Neural progenitor cell (in vitro differentiated cells): ENCODE data around the gene INPP4A. TPM values are rescaled to one million over a fixed set of nuclear protein-coding genes. Genes with fewer than 3 reads are reported as not detected.

Experiments used
- DNase-seq: peaks from one replicate; pipeline ENCODE4 v3.0.0-alpha.2; 2016; ENCODE audit warnings: low spot score
- H2AFZ ChIP-seq: fragments of 200-600 bp; sonication (generic); replicated peaks from 2 replicates; pipeline ENCODE4 v1.6.1; 2016; ENCODE audit warnings: antibody characterized with exemption
- H3F3A ChIP-seq: fragments of 200-600 bp; sonication (generic); 2 replicates; pipeline ENCODE4 v1.6.1; 2016; ENCODE audit warnings: antibody characterized with exemption, low read depth
- H3K27ac ChIP-seq: fragments of 200-600 bp; sonication (generic); 2 replicates; pipeline ENCODE4 v1.5.1; 2016; ENCODE audit warnings: mild to moderate bottlenecking
- H3K27me3 ChIP-seq: fragments of 200-600 bp; sonication (generic); 2 replicates; pipeline ENCODE4 v1.6.1; 2016; ENCODE audit warnings: mild to moderate bottlenecking, moderate library complexity
- H3K36me3 ChIP-seq: fragments of 200-600 bp; sonication (generic); 2 replicates; pipeline ENCODE4 v1.5.1; 2016
- H3K4me1 ChIP-seq: fragments of 200-600 bp; sonication (generic); 2 replicates; pipeline ENCODE4 v1.6.1; 2016; ENCODE audit warnings: mixed run types
- H3K4me2 ChIP-seq: fragments of 200-600 bp; sonication (generic); 2 replicates; pipeline ENCODE4 v1.6.1; 2016
- H3K4me3 ChIP-seq: fragments of 200-600 bp; sonication (generic); 2 replicates; pipeline ENCODE4 v1.5.1; 2016
- H3K79me2 ChIP-seq: fragments of 200-600 bp; sonication (generic); 2 replicates; pipeline ENCODE4 v1.6.1; 2016; ENCODE audit warnings: low read depth
- H3K9ac ChIP-seq: fragments of 200-600 bp; sonication (generic); 2 replicates; pipeline ENCODE4 v1.6.1; 2016
- H3K9me3 ChIP-seq: fragments of 200-600 bp; sonication (generic); 2 replicates; pipeline ENCODE4 v1.5.1; 2016; ENCODE audit warnings: low read depth
- H4K20me1 ChIP-seq: fragments of 200-600 bp; sonication (generic); 2 replicates; pipeline ENCODE4 v1.6.1; 2016; ENCODE audit warnings: low read depth
- H3K27ac Mint-ChIP-seq: 3 replicates; pipeline ENCODE4 v1.8.0; 2021; ENCODE audit warnings: mixed read lengths
- H3K27me3 Mint-ChIP-seq: 2 replicates; pipeline ENCODE4 v1.8.0; 2022; ENCODE audit warnings: low read depth, mild to moderate bottlenecking, inconsistent platforms, moderate library complexity, mixed read lengths; ENCODE audit not compliant: insufficient read depth
- H3K36me3 Mint-ChIP-seq: 3 replicates; pipeline ENCODE4 v1.8.0; 2021; ENCODE audit warnings: mixed read lengths
- H3K4me1 Mint-ChIP-seq: 3 replicates; pipeline ENCODE4 v1.8.0; 2021; ENCODE audit warnings: mixed read lengths
- H3K4me3 Mint-ChIP-seq: 3 replicates; pipeline ENCODE4 v1.8.0; 2021; ENCODE audit warnings: mild to moderate bottlenecking, moderate library complexity, mixed read lengths
- H3K9me3 Mint-ChIP-seq: 3 replicates; pipeline ENCODE4 v1.8.0; 2020; ENCODE audit warnings: mixed read lengths
- EZH2 ChIP-seq: fragments of 200-600 bp; sonication (generic); IDR thresholded peaks from 2 replicates; pipeline ENCODE4 v1.6.1; 2017; ENCODE audit warnings: antibody characterized with exemption, mild to moderate bottlenecking, moderate library complexity
- EZH2phosphoT487 ChIP-seq: fragments of 200-600 bp; sonication (generic); IDR thresholded peaks from 2 replicates; pipeline ENCODE4 v1.6.1; 2017; ENCODE audit warnings: antibody characterized with exemption
- total RNA-seq: library from RNA; depleted of rRNA; stranded (reverse); fragments of >200 nt; gene quantifications from 2 replicates; pipeline ENCODE4 v1.2.3, GENCODE V29; 2015; ENCODE audit warnings: low replicate concordance
- TF ChIP-seq, protein P1 (sequence below): fragments of 200-600 bp; sonication (generic); IDR thresholded peaks from 2 replicates; pipeline ENCODE4 v1.5.1; 2017; ENCODE audit warnings: antibody characterized with exemption, mild to moderate bottlenecking

The INPP4A gene
- total RNA-seq, 1 donor from 2014 or later = 35.1 TPM

DNA sequence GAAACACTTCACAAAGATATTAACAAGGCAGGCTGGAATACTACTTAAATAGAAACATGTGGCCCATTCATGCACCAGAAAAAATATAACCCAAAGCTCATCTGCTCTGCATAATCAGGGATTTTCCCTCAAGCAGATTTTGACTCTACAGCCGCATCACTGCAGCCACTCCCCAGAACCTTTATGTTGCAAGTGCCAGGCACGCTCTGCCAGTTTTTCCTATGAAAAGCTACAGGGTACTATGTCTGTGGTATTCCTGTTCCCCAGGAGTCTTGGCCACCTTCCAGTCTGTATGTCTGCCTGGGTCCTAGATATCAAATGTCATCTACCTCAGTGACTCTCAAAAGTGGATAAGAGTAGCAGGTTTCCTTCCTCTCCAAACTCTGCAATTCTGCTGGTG, 159.9 kb downstream of the INPP4A start:
- no peak overlapping the region for H3K4me2 ChIP-seq
- H4K20me1 ChIP-seq = peaks cover 35% of the 10 kb centered on the region
- peaks cover 53% of the 10 kb centered on the region for H3K79me2 ChIP-seq
- no peaks in the 10 kb centered on the region for H3K9me3 ChIP-seq
- Mint-ChIP-seq H3K9me3 (no peaks in the 10 kb centered on the region), H3K4me3 (no peak overlapping the region), H3K4me1 (peaks cover 13% of the 10 kb centered on the region), H3K27ac (no peak overlapping the region), H3K36me3 (peaks cover 4% of the 10 kb centered on the region), H3K27me3 (no peaks in the 10 kb centered on the region)
- H3F3A ChIP-seq = peaks cover 6% of the 10 kb centered on the region
- H2AFZ ChIP-seq = no peak overlapping the region
- no peaks in the 10 kb centered on the region for H3K36me3 ChIP-seq
- no peak for DNase-seq
- peaks cover 8% of the 10 kb centered on the region for H3K4me1 ChIP-seq
- no peak overlapping the region for H3K9ac ChIP-seq
- H3K4me3 ChIP-seq = no peak overlapping the region
- no peak overlapping the region for H3K27ac ChIP-seq
- no peak for TF ChIP-seq EZH2phosphoT487
- H3K27me3 ChIP-seq = no peaks in the 10 kb centered on the region

DNA sequence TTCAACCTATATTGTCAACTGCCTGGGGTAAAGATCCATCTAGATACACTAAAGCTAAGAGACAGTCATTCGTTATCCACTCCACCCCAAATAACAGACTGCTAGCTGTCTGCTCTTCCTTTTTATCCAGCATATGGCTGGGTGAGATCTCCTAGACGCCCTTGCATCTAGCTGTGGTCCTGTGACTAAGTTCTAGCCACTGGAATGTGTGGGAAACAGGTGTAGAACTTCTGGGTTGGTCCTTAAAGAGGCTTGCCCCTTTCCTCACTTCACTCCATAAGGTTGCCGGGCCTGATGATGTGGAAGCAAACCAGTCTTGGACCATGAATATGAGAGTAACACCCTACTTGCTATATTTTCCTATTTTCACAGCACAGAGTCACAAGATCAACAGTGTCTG, 160.4 kb downstream of the INPP4A start:
- H3F3A ChIP-seq = peaks cover 6% of the 10 kb centered on the region
- no peak for DNase-seq
- peaks cover 12% of the 10 kb centered on the region for H3K4me1 ChIP-seq
- TF ChIP-seq, protein P1, sequence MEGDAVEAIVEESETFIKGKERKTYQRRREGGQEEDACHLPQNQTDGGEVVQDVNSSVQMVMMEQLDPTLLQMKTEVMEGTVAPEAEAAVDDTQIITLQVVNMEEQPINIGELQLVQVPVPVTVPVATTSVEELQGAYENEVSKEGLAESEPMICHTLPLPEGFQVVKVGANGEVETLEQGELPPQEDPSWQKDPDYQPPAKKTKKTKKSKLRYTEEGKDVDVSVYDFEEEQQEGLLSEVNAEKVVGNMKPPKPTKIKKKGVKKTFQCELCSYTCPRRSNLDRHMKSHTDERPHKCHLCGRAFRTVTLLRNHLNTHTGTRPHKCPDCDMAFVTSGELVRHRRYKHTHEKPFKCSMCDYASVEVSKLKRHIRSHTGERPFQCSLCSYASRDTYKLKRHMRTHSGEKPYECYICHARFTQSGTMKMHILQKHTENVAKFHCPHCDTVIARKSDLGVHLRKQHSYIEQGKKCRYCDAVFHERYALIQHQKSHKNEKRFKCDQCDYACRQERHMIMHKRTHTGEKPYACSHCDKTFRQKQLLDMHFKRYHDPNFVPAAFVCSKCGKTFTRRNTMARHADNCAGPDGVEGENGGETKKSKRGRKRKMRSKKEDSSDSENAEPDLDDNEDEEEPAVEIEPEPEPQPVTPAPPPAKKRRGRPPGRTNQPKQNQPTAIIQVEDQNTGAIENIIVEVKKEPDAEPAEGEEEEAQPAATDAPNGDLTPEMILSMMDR = no peak
- TF ChIP-seq EZH2phosphoT487 (no peak), EZH2 (no peak)
- H3K36me3 ChIP-seq = no peaks in the 10 kb centered on the region
- Mint-ChIP-seq H3K27me3 (no peaks in the 10 kb centered on the region), H3K36me3 (peaks cover 4% of the 10 kb centered on the region), H3K4me1 (peaks cover 19% of the 10 kb centered on the region), H3K9me3 (no peaks in the 10 kb centered on the region), H3K4me3 (no peak overlapping the region), H3K27ac (no peak overlapping the region)
- H2AFZ ChIP-seq = no peak overlapping the region
- no peaks in the 10 kb centered on the region for H3K27me3 ChIP-seq
- H3K79me2 ChIP-seq = peaks cover 58% of the 10 kb centered on the region
- no peak overlapping the region for H3K27ac ChIP-seq
- H3K9ac ChIP-seq = no peak overlapping the region
- H3K9me3 ChIP-seq = no peaks in the 10 kb centered on the region
- no peak overlapping the region for H3K4me3 ChIP-seq
- H3K4me2 ChIP-seq = no peak overlapping the region
- peaks cover 35% of the 10 kb centered on the region for H4K20me1 ChIP-seq

DNA sequence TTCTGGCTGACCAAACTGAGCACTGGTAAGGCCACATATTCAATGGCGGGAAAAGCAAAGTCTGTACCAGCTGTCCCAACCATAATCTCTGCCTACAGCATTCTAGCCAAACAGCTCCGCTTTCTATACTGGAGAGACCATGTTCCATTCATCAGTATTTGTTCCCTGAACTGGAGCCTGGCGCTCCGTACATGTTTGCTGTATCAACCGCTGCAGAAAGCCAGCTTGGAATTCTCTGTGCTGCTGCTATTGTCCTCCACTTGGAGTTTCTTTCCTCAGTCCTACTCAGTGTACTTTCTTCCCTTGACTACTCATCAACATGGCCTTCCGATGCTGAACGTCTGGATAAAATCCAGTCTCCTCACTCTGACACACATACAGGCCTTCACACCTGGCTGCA, 161.8 kb downstream of the INPP4A start:
- H3K4me3 Mint-ChIP-seq = peak overlapping the region; percentile 61
- H3K36me3 ChIP-seq = peaks cover 4% of the 10 kb centered on the region
- peaks cover 12% of the 10 kb centered on the region for H3K4me1 ChIP-seq
- no peaks in the 10 kb centered on the region for H3K9me3 Mint-ChIP-seq
- no peak overlapping the region for H3K4me2 ChIP-seq
- H2AFZ ChIP-seq = no peak overlapping the region
- H3K9ac ChIP-seq = no peak overlapping the region
- peaks cover 6% of the 10 kb centered on the region for H3F3A ChIP-seq
- no peak for TF ChIP-seq EZH2
- TF ChIP-seq, protein P1 = no peak
- TF ChIP-seq EZH2phosphoT487 = no peak
- peaks cover 72% of the 10 kb centered on the region for H3K79me2 ChIP-seq
- H3K27me3 Mint-ChIP-seq = no peaks in the 10 kb centered on the region
- no peaks in the 10 kb centered on the region for H3K36me3 Mint-ChIP-seq
- peaks cover 27% of the 10 kb centered on the region for H4K20me1 ChIP-seq
- DNase-seq = no peak
- H3K9me3 ChIP-seq = no peaks in the 10 kb centered on the region
- no peak overlapping the region for H3K27ac Mint-ChIP-seq
- H3K4me1 Mint-ChIP-seq = peaks cover 28% of the 10 kb centered on the region
- no peaks in the 10 kb centered on the region for H3K27me3 ChIP-seq
- H3K4me3 ChIP-seq = no peak overlapping the region
- H3K27ac ChIP-seq = no peak overlapping the region

DNA sequence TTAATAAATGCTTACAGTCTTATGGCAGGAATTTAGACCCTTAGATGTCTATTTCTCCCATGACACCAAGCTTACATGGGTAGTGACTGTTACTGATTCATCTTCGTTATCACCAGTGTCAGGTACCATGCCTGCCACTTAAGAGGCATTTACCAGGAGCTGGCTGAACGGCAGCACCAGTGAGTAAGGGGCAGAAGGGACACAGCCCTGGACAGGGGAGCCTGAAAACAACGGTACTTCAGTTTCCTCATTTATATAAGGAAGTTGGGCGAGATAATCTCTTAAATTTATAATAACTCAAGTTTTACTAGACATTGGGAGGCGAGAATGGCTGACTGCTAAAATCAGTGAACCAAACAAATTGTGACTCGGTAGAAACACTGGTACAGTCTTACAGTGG, 162.4 kb downstream of the INPP4A start:
- Histone ChIP-seq H3K36me3 (peaks cover 4% of the 10 kb centered on the region), H3K27ac (no peak overlapping the region), H2AFZ (no peak overlapping the region), H3K4me2 (peak overlapping the region; percentile 84), H3F3A (peaks cover 6% of the 10 kb centered on the region), H3K79me2 (peaks cover 74% of the 10 kb centered on the region), H3K9ac (no peak overlapping the region), H3K27me3 (no peaks in the 10 kb centered on the region), H3K4me1 (peaks cover 12% of the 10 kb centered on the region), H3K9me3 (no peaks in the 10 kb centered on the region), H3K4me3 (peak overlapping the region; percentile 82), H4K20me1 (peaks cover 23% of the 10 kb centered on the region)
- no peaks in the 10 kb centered on the region for H3K27me3 Mint-ChIP-seq
- peak overlapping the region; percentile 89 for H3K4me3 Mint-ChIP-seq
- H3K36me3 Mint-ChIP-seq = peaks cover 2% of the 10 kb centered on the region
- DNase-seq = no peak
- H3K9me3 Mint-ChIP-seq = no peaks in the 10 kb centered on the region
- H3K4me1 Mint-ChIP-seq = peaks cover 28% of the 10 kb centered on the region
- TF ChIP-seq, protein P1 = no peak
- TF ChIP-seq EZH2phosphoT487 (no peak), EZH2 (no peak)
- no peak overlapping the region for H3K27ac Mint-ChIP-seq
